K562 (cell line): ENCODE data around the gene STAB1. TPM values are rescaled to one million over a fixed set of nuclear protein-coding genes. Genes with fewer than 3 reads are reported as not detected.

Experiments
- ATAC-seq: fragments of 200-7000 bp; cut with Tn5 transposase; 3 replicates; pipeline ENCODE4 v1.9.1; 2020; ENCODE audit warnings: moderate library complexity
- BruUV-seq: library from RNA; stranded (reverse); fragments of 400-500 nt; replicated peaks from 2 replicates; lab custom pipeline; 2021; lab: Mats Ljungman, UMichigan
- CTCF ChIA-PET: fragments of 300-600 bp; formaldehyde crosslinking; extraction: SDS; loops from one replicate; lab custom pipeline; 2021; ENCODE audit warnings: low intra/inter-chr PET ratio; lab: Yijun Ruan, JAX
- POLR2A ChIA-PET: fragments of 300-600, 350-650 bp; sonication (Branson Sonifier 250); formaldehyde crosslinking; extraction: SDS; loops from one replicate; lab custom pipeline; 2021; ENCODE audit warnings: antibody characterized with exemption, inconsistent platforms; lab: Yijun Ruan, JAX
- DNase-seq, 4 experiments: peaks; one replicate each; pipeline versions ENCODE4 v3.0.0 to v3.0.0-alpha.2; 2011 to 2018; ENCODE audit warnings: low spot score in 3 of 4, mixed read lengths in 3 of 4; ENCODE audit errors: extremely low read depth in 1 of 4
- FAIRE-seq: peaks from 2 replicates; lab custom pipeline; 2011; peaks lifted over from hg19 to GRCh38; lab: Jason Lieb, UNC
- H2AFZ ChIP-seq: 2 replicates; pipeline ENCODE4 v1.6.0; 2011; ENCODE audit warnings: low read depth, low read length, control low read depth, inconsistent platforms
- H3K27ac ChIP-seq: fragments of 200-600 bp; 3 replicates; pipeline ENCODE4 v1.8.0; 2011; ENCODE audit warnings: low read depth, mild to moderate bottlenecking, control low read depth, inconsistent platforms, low read length, moderate library complexity, mixed read lengths; ENCODE audit errors: extremely low read depth
- H3K27me3 ChIP-seq, 2 experiments: fragments of 300-600 bp in 1 of 2; 2 replicates in 1 of 2; 3 replicates in 1 of 2; pipeline versions ENCODE4 v1.6.0 to v1.8.0; 2011; ENCODE audit warnings: inconsistent platforms in 2 of 2, low read length in 2 of 2, mild to moderate bottlenecking in 1 of 2, mixed read lengths in 1 of 2, moderate library complexity in 1 of 2; ENCODE audit not compliant: control insufficient read depth in 2 of 2, insufficient read depth in 2 of 2
- H3K36me3 ChIP-seq: fragments of 300-600 bp; 3 replicates; pipeline ENCODE4 v1.8.0; 2011; ENCODE audit warnings: mild to moderate bottlenecking, low read length, inconsistent platforms; ENCODE audit not compliant: control insufficient read depth, insufficient read depth
- H3K4me1 ChIP-seq, 2 experiments: fragments of 200-600 bp in 1 of 2; replicated peaks in 1 of 2; 2 replicates in 1 of 2; 3 replicates in 1 of 2; pipeline versions ENCODE4 v1.5.1 to v1.8.0; 2011; ENCODE audit warnings: inconsistent platforms in 2 of 2, low read length in 2 of 2, mild to moderate bottlenecking in 1 of 2, mixed read lengths in 1 of 2, moderate library complexity in 1 of 2; ENCODE audit not compliant: control insufficient read depth in 2 of 2, insufficient read depth in 2 of 2
- H3K4me2 ChIP-seq: 2 replicates; pipeline ENCODE4 v1.6.1; 2011; ENCODE audit warnings: low read length, control low read depth, inconsistent platforms, mixed read lengths; ENCODE audit not compliant: insufficient read depth
- H3K4me3 ChIP-seq: fragments of 200-600 bp; sonication (generic), shearing (Covaris generic); 2 replicates; pipeline ENCODE4 v1.5.1; 2016; ENCODE audit warnings: control low read depth, inconsistent platforms
- H3K79me2 ChIP-seq: fragments of 200-600 bp; 3 replicates; pipeline ENCODE4 v1.8.0; 2011; ENCODE audit warnings: low read length, inconsistent platforms; ENCODE audit not compliant: control insufficient read depth, insufficient read depth
- H3K9ac ChIP-seq, 2 experiments: 2 replicates each; pipeline versions ENCODE4 v1.6.0 to v1.6.1; 2011; ENCODE audit warnings: low read depth in 2 of 2, low read length in 2 of 2, control low read depth in 1 of 2, inconsistent platforms in 1 of 2, mild to moderate bottlenecking in 1 of 2, mixed read lengths in 1 of 2; ENCODE audit not compliant: insufficient read depth in 1 of 2
- H3K9me1 ChIP-seq: one replicate; pipeline ENCODE4 v1.6.0; 2011; ENCODE audit warnings: inconsistent platforms, mild to moderate bottlenecking, low read length, moderate library complexity; ENCODE audit not compliant: control insufficient read depth, insufficient read depth
- H3K9me3 ChIP-seq: replicated peaks from 2 replicates; pipeline ENCODE4 v1.5.1; 2011; ENCODE audit warnings: low read depth, low read length, inconsistent platforms; ENCODE audit not compliant: control insufficient read depth, insufficient read depth
- H4K20me1 ChIP-seq: replicated peaks from 2 replicates; pipeline ENCODE4 v1.6.1; 2011; ENCODE audit warnings: low read length, inconsistent platforms, mixed read lengths; ENCODE audit not compliant: control insufficient read depth, insufficient read depth
- ARNT ChIP-seq, 2 experiments: fragments of 450-650 bp; IDR thresholded peaks; 2 replicates each; pipeline ENCODE4 v1.6.1; 2016; ENCODE audit warnings: mild to moderate bottlenecking in 1 of 2
- C11orf30 ChIP-seq: fragments of 450-650 bp; IDR thresholded peaks from 2 replicates; pipeline ENCODE4 v1.6.1; 2016; ENCODE audit warnings: low read depth, mild to moderate bottlenecking
- CBFB ChIP-seq: sonication (generic); formaldehyde crosslinking; IDR thresholded peaks from 2 replicates; pipeline ENCODE4 v1.4.0; 2020; ENCODE audit warnings: mild to moderate bottlenecking, missing genetic modification reagents
- CHD1 ChIP-seq: fragments of 200-600 bp; sonication (generic); IDR thresholded peaks from one replicate; pipeline ENCODE4 v1.6.1; 2012; ENCODE audit warnings: mild to moderate bottlenecking, moderate library complexity, low read length, inconsistent platforms
- CTBP1 ChIP-seq: fragments of 450-650 bp; IDR thresholded peaks from 2 replicates; pipeline ENCODE4 v1.6.1; 2016; ENCODE audit warnings: borderline replicate concordance
- EZH2 ChIP-seq: IDR thresholded peaks from 2 replicates; pipeline ENCODE4 v1.6.1; 2012; ENCODE audit warnings: low read depth, mild to moderate bottlenecking, inconsistent platforms, low read length, borderline replicate concordance
- HDAC3 ChIP-seq: fragments of 450-650 bp; IDR thresholded peaks from 2 replicates; pipeline ENCODE4 v1.6.1; 2018; ENCODE audit warnings: borderline replicate concordance, mild to moderate bottlenecking, moderate library complexity; ENCODE audit not compliant: partially characterized antibody
- KDM5B ChIP-seq: fragments of 200-600 bp; sonication (generic); IDR thresholded peaks from 2 replicates; pipeline ENCODE4 v1.6.1; 2012; ENCODE audit warnings: low read depth, mild to moderate bottlenecking, moderate library complexity, low read length, control low read depth, inconsistent platforms; ENCODE audit not compliant: insufficient replicate concordance
- KHSRP ChIP-seq: fragments of 450-650 bp; IDR thresholded peaks from 2 replicates; pipeline ENCODE4 v1.6.1; 2017
- NFRKB ChIP-seq: fragments of 450-650 bp; IDR thresholded peaks from 2 replicates; pipeline ENCODE4 v1.6.1; 2016; ENCODE audit warnings: low read depth
- NR4A1 ChIP-seq, 2 experiments: fragments of 250-450 bp in 1 of 2; fragments of 450-650 bp in 1 of 2; sonication (Bioruptor Pico) in 1 of 2; IDR thresholded peaks; 2 replicates each; pipeline versions ENCODE4 v1.4.0 to v1.6.1; 2016 to 2020; ENCODE audit warnings: mild to moderate bottlenecking in 2 of 2, missing compliant biosample characterization in 1 of 2, missing genetic modification characterization in 1 of 2, moderate library complexity in 1 of 2
- PPARD ChIP-seq: fragments of 250-450 bp; sonication (Bioruptor Pico); IDR thresholded peaks from 2 replicates; pipeline ENCODE4 v1.8.0; 2022; ENCODE audit warnings: inconsistent platforms, mild to moderate bottlenecking, moderate library complexity
- PRMT5 ChIP-seq: sonication (generic); formaldehyde crosslinking; IDR thresholded peaks from 2 replicates; pipeline ENCODE4 v1.5.0; 2020; ENCODE audit warnings: missing genetic modification reagents
- SMAD4 ChIP-seq: fragments of 250-450 bp; sonication (Bioruptor Pico); conservative IDR thresholded peaks from 2 replicates; pipeline ENCODE4 v1.8.0; 2021; ENCODE audit warnings: inconsistent platforms, mild to moderate bottlenecking, moderate library complexity
- ZFPM2 ChIP-seq: fragments of 250-450 bp; sonication (Bioruptor Pico); IDR thresholded peaks from 2 replicates; pipeline ENCODE4 v1.5.1; 2022; ENCODE audit warnings: mild to moderate bottlenecking
- ZFX ChIP-seq: sonication (generic); formaldehyde crosslinking; IDR thresholded peaks from 2 replicates; pipeline ENCODE4 v1.8.0; 2022; ENCODE audit warnings: mild to moderate bottlenecking, missing genetic modification reagents, moderate library complexity
- ZNF445 ChIP-seq: fragments of 250-450 bp; sonication (Bioruptor Pico); IDR thresholded peaks from 2 replicates; pipeline ENCODE4 v1.4.0; 2020; ENCODE audit warnings: low read depth, mild to moderate bottlenecking, moderate library complexity
- ZNF57 ChIP-seq: fragments of 450-650 bp; formaldehyde crosslinking; IDR thresholded peaks from 2 replicates; pipeline ENCODE4 v1.4.0; 2020; ENCODE audit warnings: mild to moderate bottlenecking, moderate library complexity
- WGBS: fragments of 100-300 bp; shearing (Covaris generic); methylation state at CpG from one replicate; pipeline ENCODE4 v1.1.6; 2016; ENCODE audit warnings: low coverage, mixed read lengths; ENCODE audit not compliant: insufficient coverage; ENCODE audit errors: missing lambda C conversion rate; 5-methylcytosine and 5-hydroxymethylcytosine counted together
- in situ Hi-C: fragments of 300-500 bp; cut with MboI; formaldehyde crosslinking; loops from 4 replicates; pipeline ENCODE4 v1.15.0; 2018; ENCODE audit warnings: inconsistent platforms, mixed read lengths
- intact Hi-C: fragments of 100-400 bp; cut with micrococcal nuclease; formaldehyde crosslinking; loops from 2 replicates; pipeline ENCODE4 v1.14.2; 2022
- polyA plus RNA-seq, 8 experiments: library from polyadenylated mRNA; depleted of rRNA in 4 of 8; stranded (reverse) in 5 of 8; unstranded in 3 of 8; fragments of >200 nt; fragmentation: Nextera tagmentation in 2 of 8; fragmentation: Illumina TruSeq in 1 of 8; extraction: Ambion mirVana in 2 of 8; extraction: Trizol in 1 of 8; gene quantifications; 2 replicates each; pipeline versions ENCODE4 v1.2.1 to v1.2.3, GENCODE V29; 2011 to 2014; ENCODE audit warnings: inconsistent platforms in 1 of 8, missing spikeins in 1 of 8
- total RNA-seq, 7 experiments: library from RNA; depleted of rRNA in 6 of 7; stranded (reverse); fragments of >200 nt in 6 of 7; fragmentation: Illumina TruSeq in 2 of 7; extraction: Trizol in 2 of 7; gene quantifications; 2 replicates each; pipeline versions ENCODE4 v1.2.1 to v1.2.3, GENCODE V29; 2011 to 2021; ENCODE audit warnings: low replicate concordance in 1 of 7
- TF ChIP-seq, protein P1 (sequence below): fragments of 450-650 bp; IDR thresholded peaks from 2 replicates; pipeline ENCODE4 v1.6.1; 2016
- TF ChIP-seq, protein P2 (sequence below): sonication (generic); formaldehyde crosslinking; IDR thresholded peaks from 2 replicates; pipeline ENCODE4 v1.8.0; 2022; ENCODE audit warnings: mild to moderate bottlenecking, missing genetic modification reagents

The STAB1 gene
- total and polyA plus RNA-seq, 9 of the 15 experiments (the other 6 are each of a cell fraction or from before 2014, with no cell fraction given): 0.20 to 3.9 (median 1.2) TPM

DNA sequence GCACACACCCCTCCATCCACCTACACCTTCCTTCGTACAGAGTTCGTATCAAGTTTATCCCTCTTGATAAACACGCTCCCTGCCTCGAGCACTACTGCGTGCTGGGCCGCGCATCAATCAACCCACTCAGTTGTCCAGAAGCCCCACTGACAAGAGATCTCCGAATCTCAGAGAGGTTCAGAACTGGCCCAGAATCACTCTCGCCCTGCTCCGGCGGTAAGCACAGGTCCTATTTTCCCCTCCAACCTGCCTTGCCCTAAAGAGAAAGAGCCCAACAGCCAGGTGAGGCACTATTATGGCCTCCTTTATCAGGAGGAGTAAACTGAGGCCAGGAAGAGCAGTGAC lies 40.2 kb upstream of the STAB1 start:
- Histone ChIP-seq H3K27ac (peak overlapping the region; percentile 73), H4K20me1 (no peaks in the 10 kb centered on the region), H3K4me3 (peak overlapping the region; percentile 92), H3K27me3 (no peaks in the 10 kb centered on the region), H2AFZ (peak overlapping the region; percentile 84), H3K9ac (peak overlapping the region; percentile 68 to 93), H3K4me1 (peaks cover 19 to 48% of the 10 kb centered on the region in 2 experiments; a peak in 4 of 5 replicates), H3K36me3 (peaks cover 25% of the 10 kb centered on the region; the same call in 2 of the 3 replicates), H3K9me1 (no peaks in the 10 kb centered on the region), H3K9me3 (no peaks in the 10 kb centered on the region), H3K4me2 (peak overlapping the region; percentile 83), H3K79me2 (peaks cover 28% of the 10 kb centered on the region)
- in situ Hi-C loops: no loop called here
- WGBS: 22% methylated on average over 3 of the region's 11 CpGs
- ATAC-seq: peak; percentile 7
- TSS peak; percentile 93 for BruUV-seq
- intact Hi-C loops: loop anchor here (10.0 kb wide), 1 partner anchor 230 kb away; the partner anchor contains the start of genes GNL3 and PBRM1
- POLR2A ChIA-PET: interaction anchor here (1.2 kb wide), 1 partner anchor 234 kb away, joined by 4 read pairs; no protein-coding TSS in a partner anchor
- DNase-seq: peak in 1 of 4 experiments; percentile 13
- CTCF ChIA-PET: no interaction called here
- peak; percentile 42 for FAIRE-seq
- TF ChIP-seq NFRKB: peak; percentile 56; the same call in 1 of the 2 replicates
- TF ChIP-seq PPARD (CRISPR knock-in tag): no peak
- no peak for TF ChIP-seq KDM5B
- TF ChIP-seq ZFX (CRISPR knock-in tag): no peak
- TF ChIP-seq EZH2: no peak
- TF ChIP-seq ARNT (IDR thresholded peaks at IDR 0.05): no peak
- no peak for TF ChIP-seq CBFB (CRISPR knock-in tag)
- TF ChIP-seq, protein P1, sequence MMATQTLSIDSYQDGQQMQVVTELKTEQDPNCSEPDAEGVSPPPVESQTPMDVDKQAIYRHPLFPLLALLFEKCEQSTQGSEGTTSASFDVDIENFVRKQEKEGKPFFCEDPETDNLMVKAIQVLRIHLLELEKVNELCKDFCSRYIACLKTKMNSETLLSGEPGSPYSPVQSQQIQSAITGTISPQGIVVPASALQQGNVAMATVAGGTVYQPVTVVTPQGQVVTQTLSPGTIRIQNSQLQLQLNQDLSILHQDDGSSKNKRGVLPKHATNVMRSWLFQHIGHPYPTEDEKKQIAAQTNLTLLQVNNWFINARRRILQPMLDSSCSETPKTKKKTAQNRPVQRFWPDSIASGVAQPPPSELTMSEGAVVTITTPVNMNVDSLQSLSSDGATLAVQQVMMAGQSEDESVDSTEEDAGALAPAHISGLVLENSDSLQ: no peak
- TF ChIP-seq ZNF57 (CRISPR knock-in tag): no peak
- no peak for TF ChIP-seq KHSRP
- TF ChIP-seq CTBP1: no peak
- TF ChIP-seq ZFPM2 (CRISPR knock-in tag): no peak
- TF ChIP-seq, protein P2, sequence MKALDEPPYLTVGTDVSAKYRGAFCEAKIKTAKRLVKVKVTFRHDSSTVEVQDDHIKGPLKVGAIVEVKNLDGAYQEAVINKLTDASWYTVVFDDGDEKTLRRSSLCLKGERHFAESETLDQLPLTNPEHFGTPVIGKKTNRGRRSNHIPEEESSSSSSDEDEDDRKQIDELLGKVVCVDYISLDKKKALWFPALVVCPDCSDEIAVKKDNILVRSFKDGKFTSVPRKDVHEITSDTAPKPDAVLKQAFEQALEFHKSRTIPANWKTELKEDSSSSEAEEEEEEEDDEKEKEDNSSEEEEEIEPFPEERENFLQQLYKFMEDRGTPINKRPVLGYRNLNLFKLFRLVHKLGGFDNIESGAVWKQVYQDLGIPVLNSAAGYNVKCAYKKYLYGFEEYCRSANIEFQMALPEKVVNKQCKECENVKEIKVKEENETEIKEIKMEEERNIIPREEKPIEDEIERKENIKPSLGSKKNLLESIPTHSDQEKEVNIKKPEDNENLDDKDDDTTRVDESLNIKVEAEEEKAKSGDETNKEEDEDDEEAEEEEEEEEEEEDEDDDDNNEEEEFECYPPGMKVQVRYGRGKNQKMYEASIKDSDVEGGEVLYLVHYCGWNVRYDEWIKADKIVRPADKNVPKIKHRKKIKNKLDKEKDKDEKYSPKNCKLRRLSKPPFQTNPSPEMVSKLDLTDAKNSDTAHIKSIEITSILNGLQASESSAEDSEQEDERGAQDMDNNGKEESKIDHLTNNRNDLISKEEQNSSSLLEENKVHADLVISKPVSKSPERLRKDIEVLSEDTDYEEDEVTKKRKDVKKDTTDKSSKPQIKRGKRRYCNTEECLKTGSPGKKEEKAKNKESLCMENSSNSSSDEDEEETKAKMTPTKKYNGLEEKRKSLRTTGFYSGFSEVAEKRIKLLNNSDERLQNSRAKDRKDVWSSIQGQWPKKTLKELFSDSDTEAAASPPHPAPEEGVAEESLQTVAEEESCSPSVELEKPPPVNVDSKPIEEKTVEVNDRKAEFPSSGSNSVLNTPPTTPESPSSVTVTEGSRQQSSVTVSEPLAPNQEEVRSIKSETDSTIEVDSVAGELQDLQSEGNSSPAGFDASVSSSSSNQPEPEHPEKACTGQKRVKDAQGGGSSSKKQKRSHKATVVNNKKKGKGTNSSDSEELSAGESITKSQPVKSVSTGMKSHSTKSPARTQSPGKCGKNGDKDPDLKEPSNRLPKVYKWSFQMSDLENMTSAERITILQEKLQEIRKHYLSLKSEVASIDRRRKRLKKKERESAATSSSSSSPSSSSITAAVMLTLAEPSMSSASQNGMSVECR (CRISPR knock-in tag): no peak
- no peak for TF ChIP-seq ZNF445 (CRISPR knock-in tag)
- TF ChIP-seq NR4A1 (CRISPR knock-in tag; IDR thresholded peaks at IDR 0.05): no peak
- TF ChIP-seq NR4A1 (tag; IDR thresholded peaks at IDR 0.05): no peak
- TF ChIP-seq CHD1: peak; percentile 36
- TF ChIP-seq PRMT5 (CRISPR knock-in tag): no peak
- TF ChIP-seq C11orf30: no peak
- no peak for TF ChIP-seq HDAC3
- 0 out of 2 replicates have a peak, but pooled peaks have one; percentile 21 for TF ChIP-seq SMAD4 (CRISPR knock-in tag)
